H9 (cell line): ENCODE results near the gene TAS2R3. TPM values are rescaled to one million over a fixed set of nuclear protein-coding genes. Genes with fewer than 3 reads are reported as not detected.

ENCODE experiments used
- DNase-seq: peaks from one replicate; pipeline ENCODE4 v3.0.0-alpha.2; 2017
- H2AFZ ChIP-seq: one replicate; pipeline ENCODE4 v1.6.1; 2013; ENCODE audit warnings: mild to moderate bottlenecking, low read length, control low read depth, moderate library complexity
- H2AK5ac ChIP-seq: 2 replicates; pipeline ENCODE4 v1.6.1; 2013; ENCODE audit warnings: low read length, control low read depth, mixed read lengths; ENCODE audit not compliant: insufficient read length
- H2BK120ac ChIP-seq: one replicate; pipeline ENCODE4 v1.6.1; 2013; ENCODE audit warnings: low read depth, mild to moderate bottlenecking, low read length, control low read depth, inconsistent platforms; ENCODE audit not compliant: poor library complexity, severe bottlenecking
- H2BK12ac ChIP-seq: 2 replicates; pipeline ENCODE4 v1.6.1; 2013; ENCODE audit warnings: low read length, control low read depth, mixed read lengths, low read depth; ENCODE audit not compliant: insufficient read length
- H2BK15ac ChIP-seq: 2 replicates; pipeline ENCODE4 v1.6.1; 2013; ENCODE audit warnings: low read depth, low read length, control low read depth
- H2BK20ac ChIP-seq: one replicate; pipeline ENCODE4 v1.6.1; 2013; ENCODE audit warnings: low read depth, mild to moderate bottlenecking, low read length, control low read depth, inconsistent platforms; ENCODE audit not compliant: poor library complexity, severe bottlenecking
- H2BK5ac ChIP-seq: 2 replicates; pipeline ENCODE4 v1.6.1; 2013; ENCODE audit warnings: low read length, control low read depth, mixed read lengths; ENCODE audit not compliant: insufficient read length
- H3K14ac ChIP-seq: 2 replicates; pipeline ENCODE4 v1.6.1; 2013; ENCODE audit warnings: low read length, control low read depth; ENCODE audit not compliant: insufficient read depth
- H3K18ac ChIP-seq: 2 replicates; pipeline ENCODE4 v1.6.1; 2013; ENCODE audit warnings: low read depth, mild to moderate bottlenecking, mixed read lengths, low read length, control low read depth; ENCODE audit not compliant: insufficient read length
- H3K23ac ChIP-seq: 2 replicates; pipeline ENCODE4 v1.6.1; 2013; ENCODE audit warnings: low read length, control low read depth, mixed read lengths, low read depth; ENCODE audit not compliant: insufficient read length
- H3K23me2 ChIP-seq: 2 replicates; pipeline ENCODE4 v1.6.1; 2013; ENCODE audit warnings: low read depth, mild to moderate bottlenecking, mixed read lengths, low read length, control low read depth; ENCODE audit not compliant: insufficient read length, poor library complexity, severe bottlenecking
- H3K27ac ChIP-seq: 2 replicates; pipeline ENCODE4 v1.5.1; 2013; ENCODE audit warnings: low read length, control low read depth, mixed read lengths, low read depth; ENCODE audit not compliant: insufficient read length
- H3K27me3 ChIP-seq: 2 replicates; pipeline ENCODE4 v1.6.1; 2013; ENCODE audit warnings: low read length, control low read depth, inconsistent platforms; ENCODE audit not compliant: insufficient read depth
- H3K4ac ChIP-seq: 2 replicates; pipeline ENCODE4 v1.6.1; 2013; ENCODE audit warnings: low read depth, mild to moderate bottlenecking, control low read depth, inconsistent platforms, low read length, moderate library complexity
- H3K4me1 ChIP-seq: 2 replicates; pipeline ENCODE4 v1.6.1; 2013; ENCODE audit warnings: low read length, control low read depth, inconsistent platforms; ENCODE audit not compliant: insufficient read depth
- H3K4me2 ChIP-seq: 2 replicates; pipeline ENCODE4 v1.6.1; 2013; ENCODE audit warnings: low read length, control low read depth, mixed read lengths; ENCODE audit not compliant: insufficient read length, insufficient read depth
- H3K56ac ChIP-seq: 2 replicates; pipeline ENCODE4 v1.6.1; 2013; ENCODE audit warnings: low read depth, mild to moderate bottlenecking, mixed read lengths, low read length, control low read depth; ENCODE audit not compliant: insufficient read length
- H3K79me1 ChIP-seq: 2 replicates; pipeline ENCODE4 v1.6.1; 2013; ENCODE audit warnings: low read depth, mild to moderate bottlenecking, moderate library complexity, low read length, control low read depth, inconsistent platforms; ENCODE audit not compliant: insufficient read depth, poor library complexity, severe bottlenecking
- H3K79me2 ChIP-seq: 2 replicates; pipeline ENCODE4 v1.6.1; 2013; ENCODE audit warnings: low read length, control low read depth, inconsistent platforms; ENCODE audit not compliant: insufficient read depth
- H3K9ac ChIP-seq: 2 replicates; pipeline ENCODE4 v1.6.1; 2013; ENCODE audit warnings: low read length, control low read depth, mixed read lengths; ENCODE audit not compliant: insufficient read length; ENCODE audit errors: extremely low read depth
- H3K9me3 ChIP-seq: one replicate; pipeline ENCODE4 v1.6.1; 2013; ENCODE audit warnings: low read depth, low read length, inconsistent platforms; ENCODE audit not compliant: control insufficient read depth
- H3T11ph ChIP-seq: one replicate; pipeline ENCODE4 v1.6.1; 2013; ENCODE audit warnings: mild to moderate bottlenecking, low read length, control low read depth, inconsistent platforms
- H4K20me1 ChIP-seq: one replicate; pipeline ENCODE4 v1.6.1; 2013; ENCODE audit not compliant: control insufficient read depth, insufficient read length, insufficient read depth
- H4K5ac ChIP-seq: 2 replicates; pipeline ENCODE4 v1.6.1; 2013; ENCODE audit warnings: low read depth, mild to moderate bottlenecking, mixed read lengths, low read length, control low read depth; ENCODE audit not compliant: insufficient read length
- H4K8ac ChIP-seq: replicated peaks from 2 replicates; pipeline ENCODE4 v1.6.1; 2013; ENCODE audit warnings: low read length, control low read depth, mixed read lengths, low read depth; ENCODE audit not compliant: insufficient read length
- H4K91ac ChIP-seq: 2 replicates; pipeline ENCODE4 v1.6.1; 2013; ENCODE audit warnings: low read depth, mild to moderate bottlenecking, moderate library complexity, mixed read lengths, low read length, control low read depth; ENCODE audit not compliant: insufficient read length
- H3K27ac Mint-ChIP-seq, 3 experiments: 2 replicates in 2 of 3; 3 replicates in 1 of 3; pipeline ENCODE4 v1.8.0; 2020 to 2021; ENCODE audit warnings: mixed read lengths in 3 of 3, mild to moderate bottlenecking in 1 of 3, moderate library complexity in 1 of 3
- H3K27me3 Mint-ChIP-seq: 2 replicates; pipeline ENCODE4 v1.8.0; 2021; ENCODE audit warnings: low read depth, mild to moderate bottlenecking, moderate library complexity, mixed read lengths
- H3K36me3 Mint-ChIP-seq, 3 experiments: 2 replicates in 2 of 3; 3 replicates in 1 of 3; pipeline ENCODE4 v1.8.0; 2020 to 2021; ENCODE audit warnings: low read depth in 3 of 3, mixed read lengths in 3 of 3; ENCODE audit not compliant: insufficient read depth in 1 of 3
- H3K4me1 Mint-ChIP-seq, 2 experiments: 2 replicates each; pipeline ENCODE4 v1.8.0; 2020; ENCODE audit warnings: mixed read lengths in 2 of 2
- H3K4me3 Mint-ChIP-seq, 2 experiments: 2 replicates in 1 of 2; 3 replicates in 1 of 2; pipeline ENCODE4 v1.8.0; 2020 to 2021; ENCODE audit warnings: mild to moderate bottlenecking in 2 of 2, mixed read lengths in 2 of 2, moderate library complexity in 1 of 2
- H3K9me3 Mint-ChIP-seq, 2 experiments: 2 replicates in 1 of 2; 3 replicates in 1 of 2; pipeline ENCODE4 v1.8.0; 2020; ENCODE audit warnings: mild to moderate bottlenecking in 2 of 2, mixed read lengths in 2 of 2, moderate library complexity in 1 of 2
- WGBS: extraction: QIAGEN DNeasy Blood & Tissue Kit; methylation state at CpG from one replicate; pipeline ENCODE4 v1.1.7; 2013; ENCODE audit warnings: missing lambda C conversion rate, low lambda C conversion rate, mixed read lengths; ENCODE audit not compliant: insufficient read length; ENCODE audit errors: extremely low coverage; 5-methylcytosine and 5-hydroxymethylcytosine counted together
- total RNA-seq: library from RNA; stranded (reverse); gene quantifications from 2 replicates; pipeline ENCODE4 v1.2.1, GENCODE V29; 2021
- TF ChIP-seq, protein P1 (sequence below): fragments of 200-600 bp; sonication (generic); conservative IDR thresholded peaks from 3 replicates; pipeline ENCODE4 v1.8.0; 2021; ENCODE audit warnings: antibody characterized with exemption, mild to moderate bottlenecking

Gene TAS2R3
- total RNA-seq, 1 experiment from 2014 or later = 1.2 TPM

DNA sequence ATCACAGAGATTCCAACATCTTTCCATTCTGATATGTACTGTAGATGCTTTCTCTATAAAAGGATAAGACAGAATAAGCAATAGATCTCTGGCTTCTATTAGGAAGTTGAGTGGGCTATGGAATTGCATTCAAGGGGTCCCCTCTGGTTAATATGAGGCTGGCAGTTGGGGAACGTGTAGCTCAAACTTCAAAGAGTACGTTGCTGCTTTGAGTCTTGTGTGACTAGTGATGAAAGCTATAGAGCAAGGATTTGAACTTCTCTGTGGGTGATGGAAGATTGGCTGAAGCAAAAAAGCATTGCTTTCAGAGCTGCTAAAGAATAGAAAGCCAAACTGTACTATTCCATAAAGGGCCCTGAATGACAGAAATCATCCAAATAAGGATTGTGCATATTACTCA is 49.3 kb upstream of the TAS2R3 start:
- no CpG with 5 or more reads among the region's 2 CpGs for WGBS

More for the DNA sequence above, 49.3 kb upstream of the TAS2R3 start:
- Histone ChIP-seq H2BK20ac (no peak overlapping the region), H3K18ac (no peak overlapping the region), H3K27ac (no peak overlapping the region), H3K79me1 (no peaks in the 10 kb centered on the region), H2AFZ (no peak overlapping the region), H4K20me1 (peaks cover 2% of the 10 kb centered on the region), H4K5ac (no peak overlapping the region), H2AK5ac (no peak overlapping the region), H3K56ac (no peak overlapping the region), H4K8ac (no peak overlapping the region), H3K9ac (no peak overlapping the region), H3K23ac (no peak overlapping the region), H2BK5ac (no peak overlapping the region), H3K27me3 (no peaks in the 10 kb centered on the region), H3K4ac (no peak overlapping the region), H2BK12ac (no peak overlapping the region), H3T11ph (no peak overlapping the region), H4K91ac (no peak overlapping the region), H3K14ac (no peak overlapping the region), H2BK15ac (no peak overlapping the region), H3K4me1 (peaks cover 7% of the 10 kb centered on the region; the same call in 1 of the 2 replicates), H3K9me3 (no peaks in the 10 kb centered on the region), H2BK120ac (no peak overlapping the region), H3K4me2 (no peak overlapping the region), H3K79me2 (no peaks in the 10 kb centered on the region), H3K23me2 (no peaks in the 10 kb centered on the region)
- H3K27ac Mint-ChIP-seq = no peak overlapping the region
- H3K27me3 Mint-ChIP-seq = peaks cover 2% of the 10 kb centered on the region; the same call in 1 of the 2 replicates
- TF ChIP-seq, protein P1, sequence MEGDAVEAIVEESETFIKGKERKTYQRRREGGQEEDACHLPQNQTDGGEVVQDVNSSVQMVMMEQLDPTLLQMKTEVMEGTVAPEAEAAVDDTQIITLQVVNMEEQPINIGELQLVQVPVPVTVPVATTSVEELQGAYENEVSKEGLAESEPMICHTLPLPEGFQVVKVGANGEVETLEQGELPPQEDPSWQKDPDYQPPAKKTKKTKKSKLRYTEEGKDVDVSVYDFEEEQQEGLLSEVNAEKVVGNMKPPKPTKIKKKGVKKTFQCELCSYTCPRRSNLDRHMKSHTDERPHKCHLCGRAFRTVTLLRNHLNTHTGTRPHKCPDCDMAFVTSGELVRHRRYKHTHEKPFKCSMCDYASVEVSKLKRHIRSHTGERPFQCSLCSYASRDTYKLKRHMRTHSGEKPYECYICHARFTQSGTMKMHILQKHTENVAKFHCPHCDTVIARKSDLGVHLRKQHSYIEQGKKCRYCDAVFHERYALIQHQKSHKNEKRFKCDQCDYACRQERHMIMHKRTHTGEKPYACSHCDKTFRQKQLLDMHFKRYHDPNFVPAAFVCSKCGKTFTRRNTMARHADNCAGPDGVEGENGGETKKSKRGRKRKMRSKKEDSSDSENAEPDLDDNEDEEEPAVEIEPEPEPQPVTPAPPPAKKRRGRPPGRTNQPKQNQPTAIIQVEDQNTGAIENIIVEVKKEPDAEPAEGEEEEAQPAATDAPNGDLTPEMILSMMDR = no peak
- no peak overlapping the region for H3K4me3 Mint-ChIP-seq
- peaks cover 25 to 37% of the 10 kb centered on the region in 2 experiments for H3K4me1 Mint-ChIP-seq
- H3K9me3 Mint-ChIP-seq = no peaks in the 10 kb centered on the region
- H3K36me3 Mint-ChIP-seq = no peaks in the 10 kb centered on the region
- DNase-seq = no peak
